Colonic mucosa (tissue), 4 donors: ENCODE measurements around the gene CRYBA2. TPM values are rescaled to one million over a fixed set of nuclear protein-coding genes. Genes with fewer than 3 reads are reported as not detected.

ENCODE experiments used
- DNase-seq: peaks from one replicate; pipeline ENCODE4 v3.0.0-alpha.2; 2020
- H3K27ac ChIP-seq: fragments of 200-600 bp; one replicate; pipeline ENCODE4 v1.8.0; 2021
- H3K27me3 ChIP-seq: fragments of 200-600 bp; one replicate; pipeline ENCODE4 v1.8.0; 2021
- H3K36me3 ChIP-seq: fragments of 200-600 bp; one replicate; pipeline ENCODE4 v1.8.0; 2021
- H3K4me1 ChIP-seq: fragments of 200-600 bp; one replicate; pipeline ENCODE4 v1.8.0; 2021; ENCODE audit warnings: mild to moderate bottlenecking
- H3K4me3 ChIP-seq: fragments of 200-600 bp; one replicate; pipeline ENCODE4 v1.8.0; 2021
- H3K9ac ChIP-seq, 2 donors: one replicate each; pipeline ENCODE4 v1.7.0; 2013; ENCODE audit warnings: control low read depth in 2 of 2, low read depth in 2 of 2, low read length in 2 of 2
- H3K9me3 ChIP-seq: fragments of 200-600 bp; one replicate; pipeline ENCODE4 v1.8.0; 2021
- CTCF ChIP-seq: fragments of 200-600 bp; IDR thresholded peaks from one replicate; pipeline ENCODE4 v1.8.0; 2022; ENCODE audit warnings: antibody characterized with exemption, mild to moderate bottlenecking
- intact Hi-C: fragments of 100-400 bp; cut with DNase I; formaldehyde crosslinking; loops from one replicate; pipeline ENCODE4 v1.14.1; 2022
- total RNA-seq, 2 donors: library from RNA; stranded (reverse); fragmentation: NEBNext Ultra II Directional in 1 of 2; extraction: Animal tissue kit (Norgen Biotek cat#: 25700) in 1 of 2; gene quantifications; one replicate each; pipeline ENCODE4 v1.2.1, GENCODE V29; 2021
- donor health status: healthy.
- donor health status: DM: no; HTN: no; CAD: no.
- donor health status: DM: no; HTN: no; CAD: no.

CRYBA2 gene
- total RNA-seq, 2 donors from 2014 or later, result 3.4 to 5.5 TPM

GRCh38 chr2:218963601-218964000, 29.6 kb downstream of the CRYBA2 start:
- H3K4me3 ChIP-seq, result no peak overlapping the region
- no peak for DNase-seq
- intact Hi-C loops, result no loop called here
- H3K9me3 ChIP-seq, result no peaks in the 10 kb centered on the region
- H3K9ac ChIP-seq, result no peak overlapping the region
- TF ChIP-seq CTCF, result no peak
- peaks cover 59% of the 10 kb centered on the region for H3K27me3 ChIP-seq
- no peak overlapping the region for H3K27ac ChIP-seq
- H3K4me1 ChIP-seq, result no peaks in the 10 kb centered on the region
- no peaks in the 10 kb centered on the region for H3K36me3 ChIP-seq

GRCh38 chr2:218962859-218963492, 30.2 kb downstream of the CRYBA2 start:
- peak; percentile 68 for DNase-seq
- Histone ChIP-seq H3K4me3 (no peak overlapping the region), H3K27me3 (peaks cover 64% of the 10 kb centered on the region), H3K9me3 (no peaks in the 10 kb centered on the region), H3K36me3 (no peaks in the 10 kb centered on the region), H3K9ac (no peak overlapping the region), H3K27ac (no peak overlapping the region), H3K4me1 (no peaks in the 10 kb centered on the region)
- TF ChIP-seq CTCF, result no peak
- intact Hi-C loops, result no loop called here

- H3K27me3 ChIP-seq, result peaks cover 64% of the 10 kb centered on the region
- DNase-seq, result no peak
- H3K4me3 ChIP-seq, result no peak overlapping the region
- no peak overlapping the region for H3K9ac ChIP-seq
- H3K4me1 ChIP-seq, result no peaks in the 10 kb centered on the region
- intact Hi-C loops, result no loop called here
- H3K27ac ChIP-seq, result no peak overlapping the region
- H3K36me3 ChIP-seq, result no peaks in the 10 kb centered on the region
- H3K9me3 ChIP-seq, result no peaks in the 10 kb centered on the region
- TF ChIP-seq CTCF, result no peak
These were observed 31.3 kb downstream of the CRYBA2 start for GRCh38 chr2:218961651-218962570.

GRCh38 chr2:218961229-218961628, 32.0 kb downstream of the CRYBA2 start:
- Histone ChIP-seq H3K36me3 (no peaks in the 10 kb centered on the region), H3K27me3 (peaks cover 64% of the 10 kb centered on the region), H3K9ac (no peak overlapping the region), H3K27ac (no peak overlapping the region), H3K4me1 (no peaks in the 10 kb centered on the region), H3K9me3 (no peaks in the 10 kb centered on the region), H3K4me3 (no peak overlapping the region)
- intact Hi-C loops, result no loop called here
- TF ChIP-seq CTCF, result no peak
- no peak for DNase-seq

- DNase-seq, result no peak
- intact Hi-C loops, result no loop called here
- Histone ChIP-seq H3K4me3 (no peak overlapping the region), H3K9me3 (no peaks in the 10 kb centered on the region), H3K36me3 (no peaks in the 10 kb centered on the region), H3K9ac (no peak overlapping the region), H3K4me1 (no peaks in the 10 kb centered on the region), H3K27ac (no peak overlapping the region), H3K27me3 (peaks cover 60% of the 10 kb centered on the region)
- no peak for TF ChIP-seq CTCF
These were observed 32.7 kb downstream of the CRYBA2 start for GRCh38 chr2:218960309-218961165.
